GM19351 (cell line): ENCODE measurements around the gene DMAC1.

Experiments
- ATAC-seq: cut with Tn5 transposase; IDR thresholded peaks from one replicate; pipeline ENCODE4 v1.9.1; 2021; ENCODE audit warnings: mild to moderate bottlenecking, moderate library complexity; ENCODE audit not compliant: unreplicated experiment

The DMAC1 gene

GRCh38 chr9:7799234-7799943 is at the start of gene DMAC1:
Gene DMAC1, minus strand, starts transcription at chr9:7799778. Its CDS starts 44 bp downstream, at chr9:7799734.
- ATAC-seq: peak; percentile 89

GRCh38 chr9:7849362-7849761 is 49.8 kb upstream of the DMAC1 start:
- ATAC-seq: no peak

GRCh38 chr9:7848498-7848897 is 48.9 kb upstream of the DMAC1 start:
- ATAC-seq: no peak

- ATAC-seq: peak; percentile 82
These were observed 44.7 kb upstream of the DMAC1 start for GRCh38 chr9:7844242-7844641.

- ATAC-seq: no peak
These were observed 42.3 kb upstream of the DMAC1 start for GRCh38 chr9:7841831-7842230.

GRCh38 chr9:7834531-7834930 is 35.0 kb upstream of the DMAC1 start:
- no peak for ATAC-seq

- ATAC-seq: no peak
These were observed 28.8 kb upstream of the DMAC1 start for GRCh38 chr9:7828334-7828733.

GRCh38 chr9:7827792-7828191 is 28.2 kb upstream of the DMAC1 start:
- ATAC-seq: no peak

GRCh38 chr9:7827056-7827455 is 27.5 kb upstream of the DMAC1 start:
- ATAC-seq: no peak

- ATAC-seq: no peak
These were observed 24.1 kb upstream of the DMAC1 start for GRCh38 chr9:7823651-7824050.

GRCh38 chr9:7819984-7820383 is 20.4 kb upstream of the DMAC1 start:
- ATAC-seq: no peak

GRCh38 chr9:7816021-7816420 is 16.4 kb upstream of the DMAC1 start:
- ATAC-seq: no peak

- no peak for ATAC-seq
These were observed 13.5 kb upstream of the DMAC1 start for GRCh38 chr9:7813030-7813429.

GRCh38 chr9:7811677-7812076 is 12.1 kb upstream of the DMAC1 start:
- no peak for ATAC-seq

- no peak for ATAC-seq
These were observed 3.1 kb upstream of the DMAC1 start for GRCh38 chr9:7802666-7803065.

GRCh38 chr9:7799944-7800285 is 337 bp upstream of the DMAC1 start:
- ATAC-seq: peak; percentile 27

GRCh38 chr9:7794196-7794595 is 5.4 kb downstream of the DMAC1 start:
- ATAC-seq: no peak

GRCh38 chr9:7791394-7791793 is 8.2 kb downstream of the DMAC1 start:
- ATAC-seq: no peak

GRCh38 chr9:7790819-7791182 is 8.8 kb downstream of the DMAC1 start:
- no peak for ATAC-seq

GRCh38 chr9:7790022-7790818 is 9.4 kb downstream of the DMAC1 start:
- no peak for ATAC-seq

- ATAC-seq: no peak
These were observed 10.8 kb downstream of the DMAC1 start for GRCh38 chr9:7788772-7789171.

- no peak for ATAC-seq
These were observed 13.8 kb downstream of the DMAC1 start for GRCh38 chr9:7785813-7786212.

GRCh38 chr9:7784472-7784871 is 15.1 kb downstream of the DMAC1 start:
- ATAC-seq: no peak
